HEK293 (cell line): ENCODE results near the gene TNFAIP8L3.

Experiments used
- SP2 ChIP-seq: fragments of 450-650 bp; formaldehyde crosslinking; IDR thresholded peaks from 2 replicates; pipeline ENCODE4 v1.5.1; 2016; ENCODE audit warnings: missing biosample characterization, missing genetic modification characterization
- ZNF121 ChIP-seq: fragments of 450-650 bp; formaldehyde crosslinking; IDR thresholded peaks from 2 replicates; pipeline ENCODE4 v1.5.1; 2016; ENCODE audit warnings: missing biosample characterization, missing genetic modification characterization
- ZNF138 ChIP-seq: fragments of 450-650 bp; formaldehyde crosslinking; IDR thresholded peaks from 2 replicates; pipeline ENCODE4 v1.5.1; 2016; ENCODE audit warnings: missing biosample characterization, missing genetic modification characterization, borderline replicate concordance
- ZNF341 ChIP-seq: fragments of 450-650 bp; formaldehyde crosslinking; IDR thresholded peaks from 2 replicates; pipeline ENCODE4; 2016; ENCODE audit warnings: low read depth, missing biosample characterization, missing genetic modification characterization
- ZNF529 ChIP-seq: fragments of 450-650 bp; formaldehyde crosslinking; IDR thresholded peaks from 2 replicates; pipeline ENCODE4 v1.5.1; 2017; ENCODE audit warnings: missing genetic modification characterization, missing biosample characterization; ENCODE audit not compliant: insufficient replicate concordance
- ZNF621 ChIP-seq: fragments of 450-650 bp; formaldehyde crosslinking; IDR thresholded peaks from 2 replicates; pipeline ENCODE4 v1.5.1; 2017; ENCODE audit warnings: missing biosample characterization, missing genetic modification characterization
- TF ChIP-seq, protein P1 (sequence below): fragments of 450-650 bp; formaldehyde crosslinking; IDR thresholded peaks from 2 replicates; pipeline ENCODE4 v1.5.1; 2016; ENCODE audit warnings: missing biosample characterization, missing genetic modification characterization
- TF ChIP-seq, protein P2 (sequence below): fragments of 450-650 bp; formaldehyde crosslinking; IDR thresholded peaks from 2 replicates; pipeline ENCODE4 v1.5.1; 2016; ENCODE audit warnings: missing biosample characterization, missing genetic modification characterization

DNA sequence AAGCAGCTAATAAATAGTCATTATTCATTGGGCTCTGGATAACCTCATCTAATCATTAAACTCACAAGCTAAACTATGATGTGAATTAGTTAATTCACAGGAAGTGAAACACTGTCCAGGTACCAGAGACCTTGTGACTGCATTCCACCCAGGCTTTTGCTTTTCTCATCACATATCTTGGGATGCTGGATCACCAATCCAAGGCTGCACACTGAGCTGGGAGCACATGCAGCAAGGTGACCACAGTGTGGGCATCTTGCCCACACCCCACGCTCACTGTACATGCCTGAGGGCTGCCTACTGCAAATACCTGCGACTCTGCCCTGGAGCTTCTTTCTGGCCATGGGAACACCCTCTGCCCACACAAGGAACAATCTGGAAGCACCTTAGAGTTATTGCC lies 40.6 kb upstream of the TNFAIP8L3 start:
- TF ChIP-seq, protein P1, sequence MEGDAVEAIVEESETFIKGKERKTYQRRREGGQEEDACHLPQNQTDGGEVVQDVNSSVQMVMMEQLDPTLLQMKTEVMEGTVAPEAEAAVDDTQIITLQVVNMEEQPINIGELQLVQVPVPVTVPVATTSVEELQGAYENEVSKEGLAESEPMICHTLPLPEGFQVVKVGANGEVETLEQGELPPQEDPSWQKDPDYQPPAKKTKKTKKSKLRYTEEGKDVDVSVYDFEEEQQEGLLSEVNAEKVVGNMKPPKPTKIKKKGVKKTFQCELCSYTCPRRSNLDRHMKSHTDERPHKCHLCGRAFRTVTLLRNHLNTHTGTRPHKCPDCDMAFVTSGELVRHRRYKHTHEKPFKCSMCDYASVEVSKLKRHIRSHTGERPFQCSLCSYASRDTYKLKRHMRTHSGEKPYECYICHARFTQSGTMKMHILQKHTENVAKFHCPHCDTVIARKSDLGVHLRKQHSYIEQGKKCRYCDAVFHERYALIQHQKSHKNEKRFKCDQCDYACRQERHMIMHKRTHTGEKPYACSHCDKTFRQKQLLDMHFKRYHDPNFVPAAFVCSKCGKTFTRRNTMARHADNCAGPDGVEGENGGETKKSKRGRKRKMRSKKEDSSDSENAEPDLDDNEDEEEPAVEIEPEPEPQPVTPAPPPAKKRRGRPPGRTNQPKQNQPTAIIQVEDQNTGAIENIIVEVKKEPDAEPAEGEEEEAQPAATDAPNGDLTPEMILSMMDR (tag by site-specific recombination), result no peak
- TF ChIP-seq SP2, result no peak
- no peak for TF ChIP-seq ZNF138 (tag by site-specific recombination)
- TF ChIP-seq, protein P2, sequence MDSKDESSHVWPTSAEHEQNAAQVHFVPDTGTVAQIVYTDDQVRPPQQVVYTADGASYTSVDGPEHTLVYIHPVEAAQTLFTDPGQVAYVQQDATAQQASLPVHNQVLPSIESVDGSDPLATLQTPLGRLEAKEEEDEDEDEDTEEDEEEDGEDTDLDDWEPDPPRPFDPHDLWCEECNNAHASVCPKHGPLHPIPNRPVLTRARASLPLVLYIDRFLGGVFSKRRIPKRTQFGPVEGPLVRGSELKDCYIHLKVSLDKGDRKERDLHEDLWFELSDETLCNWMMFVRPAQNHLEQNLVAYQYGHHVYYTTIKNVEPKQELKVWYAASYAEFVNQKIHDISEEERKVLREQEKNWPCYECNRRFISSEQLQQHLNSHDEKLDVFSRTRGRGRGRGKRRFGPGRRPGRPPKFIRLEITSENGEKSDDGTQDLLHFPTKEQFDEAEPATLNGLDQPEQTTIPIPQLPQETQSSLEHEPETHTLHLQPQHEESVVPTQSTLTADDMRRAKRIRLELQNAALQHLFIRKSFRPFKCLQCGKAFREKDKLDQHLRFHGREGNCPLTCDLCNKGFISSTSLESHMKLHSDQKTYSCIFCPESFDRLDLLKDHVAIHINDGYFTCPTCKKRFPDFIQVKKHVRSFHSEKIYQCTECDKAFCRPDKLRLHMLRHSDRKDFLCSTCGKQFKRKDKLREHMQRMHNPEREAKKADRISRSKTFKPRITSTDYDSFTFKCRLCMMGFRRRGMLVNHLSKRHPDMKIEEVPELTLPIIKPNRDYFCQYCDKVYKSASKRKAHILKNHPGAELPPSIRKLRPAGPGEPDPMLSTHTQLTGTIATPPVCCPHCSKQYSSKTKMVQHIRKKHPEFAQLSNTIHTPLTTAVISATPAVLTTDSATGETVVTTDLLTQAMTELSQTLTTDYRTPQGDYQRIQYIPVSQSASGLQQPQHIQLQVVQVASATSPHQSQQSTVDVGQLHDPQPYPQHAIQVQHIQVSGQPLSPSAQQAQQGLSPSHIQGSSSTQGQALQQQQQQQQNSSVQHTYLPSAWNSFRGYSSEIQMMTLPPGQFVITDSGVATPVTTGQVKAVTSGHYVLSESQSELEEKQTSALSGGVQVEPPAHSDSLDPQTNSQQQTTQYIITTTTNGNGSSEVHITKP (tag by site-specific recombination), result no peak
- TF ChIP-seq ZNF621 (tag by site-specific recombination), result no peak
- no peak for TF ChIP-seq ZNF121 (tag by site-specific recombination)
- TF ChIP-seq ZNF529 (tag by site-specific recombination), result no peak
- TF ChIP-seq ZNF341 (tag by site-specific recombination), result no peak
